K562 (cell line): Measurements from ENCODE around the gene ANO10. TPM values are rescaled to one million over a fixed set of nuclear protein-coding genes. Genes with fewer than 3 reads are reported as not detected.

Experiments used
- CREBBP ChIP-seq: IDR thresholded peaks from one replicate; pipeline ENCODE4 v1.6.1; 2012; ENCODE audit warnings: low read depth, mild to moderate bottlenecking, control low read depth, inconsistent platforms, low read length
- ZNF77 ChIP-seq: fragments of 250-450 bp; sonication (Bioruptor Pico); IDR thresholded peaks from 2 replicates; pipeline ENCODE4 v1.5.0; 2020
- polyA plus RNA-seq, 8 experiments: library from polyadenylated mRNA; depleted of rRNA in 4 of 8; stranded (reverse) in 5 of 8; unstranded in 3 of 8; fragments of >200 nt; fragmentation: Nextera tagmentation in 2 of 8; fragmentation: Illumina TruSeq in 1 of 8; extraction: Ambion mirVana in 2 of 8; extraction: Trizol in 1 of 8; gene quantifications; 2 replicates each; pipeline versions ENCODE4 v1.2.1 to v1.2.3, GENCODE V29; 2011 to 2014; ENCODE audit warnings: inconsistent platforms in 1 of 8, missing spikeins in 1 of 8
- total RNA-seq, 7 experiments: library from RNA; depleted of rRNA in 6 of 7; stranded (reverse); fragments of >200 nt in 6 of 7; fragmentation: Illumina TruSeq in 2 of 7; extraction: Trizol in 2 of 7; gene quantifications; 2 replicates each; pipeline versions ENCODE4 v1.2.1 to v1.2.3, GENCODE V29; 2011 to 2021; ENCODE audit warnings: low replicate concordance in 1 of 7
- TF ChIP-seq, protein P1 (sequence below), 2 experiments: fragments of 250-450 bp in 1 of 2; fragments of 450-650 bp in 1 of 2; sonication (Bioruptor Pico) in 1 of 2; IDR thresholded peaks; 2 replicates each; pipeline versions ENCODE4 v1.6.1 to v1.8.0; 2016 to 2021; ENCODE audit warnings: mild to moderate bottlenecking in 2 of 2, moderate library complexity in 2 of 2, missing compliant biosample characterization in 1 of 2, missing genetic modification characterization in 1 of 2
- TF ChIP-seq, protein P2 (sequence below): sonication (generic); formaldehyde crosslinking; IDR thresholded peaks from 2 replicates; pipeline ENCODE4 v1.5.0; 2020; ENCODE audit warnings: missing genetic modification reagents
- TF ChIP-seq, protein P3 (sequence below), 2 experiments: fragments of 450-650 bp in 1 of 2; sonication (generic) in 1 of 2; formaldehyde crosslinking in 1 of 2; IDR thresholded peaks; 2 replicates each; pipeline versions ENCODE4 v1.7.1 to v1.9.0; 2016 to 2022; ENCODE audit warnings: inconsistent platforms in 1 of 2, mild to moderate bottlenecking in 1 of 2, missing genetic modification reagents in 1 of 2
- TF ChIP-seq, protein P4 (sequence below), 2 experiments: fragments of 450-650 bp; formaldehyde crosslinking in 1 of 2; IDR thresholded peaks; 2 replicates each; pipeline versions ENCODE4 v1.4.0 to v1.6.1; 2014 to 2020; ENCODE audit warnings: mild to moderate bottlenecking in 2 of 2, borderline replicate concordance in 1 of 2, low read depth in 1 of 2

ANO10 gene
- total and polyA plus RNA-seq, 9 of the 15 experiments (the other 6 are each of a cell fraction or from before 2014, with no cell fraction given): 6.4 to 46.0 (median 32.3) TPM

DNA sequence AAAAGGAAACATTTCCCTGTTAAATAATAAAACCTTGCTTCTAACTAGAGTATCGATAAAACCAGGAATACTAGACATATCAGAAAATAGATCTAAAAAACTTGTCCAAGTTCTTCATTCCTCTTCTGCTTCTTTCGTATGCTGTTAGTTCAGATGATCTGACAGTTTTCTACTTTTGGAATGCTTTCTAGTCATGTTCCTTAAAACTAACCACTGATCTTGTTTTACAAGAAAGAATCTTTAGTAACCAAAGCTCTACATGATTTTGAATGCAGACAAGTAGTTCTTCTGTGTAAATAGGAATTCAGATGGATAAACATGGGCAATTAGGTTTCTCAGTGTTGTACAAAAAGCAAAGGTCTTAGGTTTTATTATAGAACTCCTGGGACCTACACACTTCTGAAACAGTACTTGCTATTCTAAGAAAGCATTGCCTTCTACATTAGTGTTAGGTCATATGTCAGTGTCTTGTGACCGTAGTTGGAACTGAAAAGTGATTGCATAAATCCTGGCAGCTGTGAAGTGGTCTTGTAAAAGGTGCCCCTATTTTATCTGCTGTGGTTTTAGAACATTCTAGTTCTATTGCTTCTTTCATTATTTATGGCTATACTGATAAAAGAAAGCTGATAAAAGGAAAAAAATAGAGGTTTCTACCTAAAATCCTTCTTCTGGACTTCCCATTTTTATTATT is 294.8 kb downstream of the ANO10 start (continued):
- TF ChIP-seq, protein P1, sequence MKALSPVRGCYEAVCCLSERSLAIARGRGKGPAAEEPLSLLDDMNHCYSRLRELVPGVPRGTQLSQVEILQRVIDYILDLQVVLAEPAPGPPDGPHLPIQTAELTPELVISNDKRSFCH (CRISPR knock-in tag; IDR thresholded peaks at IDR 0.05): no peak
- TF ChIP-seq, protein P1 (tag; IDR thresholded peaks at IDR 0.05): no peak
- TF ChIP-seq, protein P2, sequence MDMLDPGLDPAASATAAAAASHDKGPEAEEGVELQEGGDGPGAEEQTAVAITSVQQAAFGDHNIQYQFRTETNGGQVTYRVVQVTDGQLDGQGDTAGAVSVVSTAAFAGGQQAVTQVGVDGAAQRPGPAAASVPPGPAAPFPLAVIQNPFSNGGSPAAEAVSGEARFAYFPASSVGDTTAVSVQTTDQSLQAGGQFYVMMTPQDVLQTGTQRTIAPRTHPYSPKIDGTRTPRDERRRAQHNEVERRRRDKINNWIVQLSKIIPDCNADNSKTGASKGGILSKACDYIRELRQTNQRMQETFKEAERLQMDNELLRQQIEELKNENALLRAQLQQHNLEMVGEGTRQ: no peak
- no peak for TF ChIP-seq CREBBP
- no peak for TF ChIP-seq ZNF77
- TF ChIP-seq, protein P3, sequence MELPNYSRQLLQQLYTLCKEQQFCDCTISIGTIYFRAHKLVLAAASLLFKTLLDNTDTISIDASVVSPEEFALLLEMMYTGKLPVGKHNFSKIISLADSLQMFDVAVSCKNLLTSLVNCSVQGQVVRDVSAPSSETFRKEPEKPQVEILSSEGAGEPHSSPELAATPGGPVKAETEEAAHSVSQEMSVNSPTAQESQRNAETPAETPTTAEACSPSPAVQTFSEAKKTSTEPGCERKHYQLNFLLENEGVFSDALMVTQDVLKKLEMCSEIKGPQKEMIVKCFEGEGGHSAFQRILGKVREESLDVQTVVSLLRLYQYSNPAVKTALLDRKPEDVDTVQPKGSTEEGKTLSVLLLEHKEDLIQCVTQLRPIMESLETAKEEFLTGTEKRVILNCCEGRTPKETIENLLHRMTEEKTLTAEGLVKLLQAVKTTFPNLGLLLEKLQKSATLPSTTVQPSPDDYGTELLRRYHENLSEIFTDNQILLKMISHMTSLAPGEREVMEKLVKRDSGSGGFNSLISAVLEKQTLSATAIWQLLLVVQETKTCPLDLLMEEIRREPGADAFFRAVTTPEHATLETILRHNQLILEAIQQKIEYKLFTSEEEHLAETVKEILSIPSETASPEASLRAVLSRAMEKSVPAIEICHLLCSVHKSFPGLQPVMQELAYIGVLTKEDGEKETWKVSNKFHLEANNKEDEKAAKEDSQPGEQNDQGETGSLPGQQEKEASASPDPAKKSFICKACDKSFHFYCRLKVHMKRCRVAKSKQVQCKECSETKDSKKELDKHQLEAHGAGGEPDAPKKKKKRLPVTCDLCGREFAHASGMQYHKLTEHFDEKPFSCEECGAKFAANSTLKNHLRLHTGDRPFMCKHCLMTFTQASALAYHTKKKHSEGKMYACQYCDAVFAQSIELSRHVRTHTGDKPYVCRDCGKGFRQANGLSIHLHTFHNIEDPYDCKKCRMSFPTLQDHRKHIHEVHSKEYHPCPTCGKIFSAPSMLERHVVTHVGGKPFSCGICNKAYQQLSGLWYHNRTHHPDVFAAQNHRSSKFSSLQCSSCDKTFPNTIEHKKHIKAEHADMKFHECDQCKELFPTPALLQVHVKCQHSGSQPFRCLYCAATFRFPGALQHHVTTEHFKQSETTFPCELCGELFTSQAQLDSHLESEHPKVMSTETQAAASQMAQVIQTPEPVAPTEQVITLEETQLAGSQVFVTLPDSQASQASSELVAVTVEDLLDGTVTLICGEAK (IDR thresholded peaks at IDR 0.05): no peak
- TF ChIP-seq, protein P3 (CRISPR knock-in tag; IDR thresholded peaks at IDR 0.05): no peak
- TF ChIP-seq, protein P4, sequence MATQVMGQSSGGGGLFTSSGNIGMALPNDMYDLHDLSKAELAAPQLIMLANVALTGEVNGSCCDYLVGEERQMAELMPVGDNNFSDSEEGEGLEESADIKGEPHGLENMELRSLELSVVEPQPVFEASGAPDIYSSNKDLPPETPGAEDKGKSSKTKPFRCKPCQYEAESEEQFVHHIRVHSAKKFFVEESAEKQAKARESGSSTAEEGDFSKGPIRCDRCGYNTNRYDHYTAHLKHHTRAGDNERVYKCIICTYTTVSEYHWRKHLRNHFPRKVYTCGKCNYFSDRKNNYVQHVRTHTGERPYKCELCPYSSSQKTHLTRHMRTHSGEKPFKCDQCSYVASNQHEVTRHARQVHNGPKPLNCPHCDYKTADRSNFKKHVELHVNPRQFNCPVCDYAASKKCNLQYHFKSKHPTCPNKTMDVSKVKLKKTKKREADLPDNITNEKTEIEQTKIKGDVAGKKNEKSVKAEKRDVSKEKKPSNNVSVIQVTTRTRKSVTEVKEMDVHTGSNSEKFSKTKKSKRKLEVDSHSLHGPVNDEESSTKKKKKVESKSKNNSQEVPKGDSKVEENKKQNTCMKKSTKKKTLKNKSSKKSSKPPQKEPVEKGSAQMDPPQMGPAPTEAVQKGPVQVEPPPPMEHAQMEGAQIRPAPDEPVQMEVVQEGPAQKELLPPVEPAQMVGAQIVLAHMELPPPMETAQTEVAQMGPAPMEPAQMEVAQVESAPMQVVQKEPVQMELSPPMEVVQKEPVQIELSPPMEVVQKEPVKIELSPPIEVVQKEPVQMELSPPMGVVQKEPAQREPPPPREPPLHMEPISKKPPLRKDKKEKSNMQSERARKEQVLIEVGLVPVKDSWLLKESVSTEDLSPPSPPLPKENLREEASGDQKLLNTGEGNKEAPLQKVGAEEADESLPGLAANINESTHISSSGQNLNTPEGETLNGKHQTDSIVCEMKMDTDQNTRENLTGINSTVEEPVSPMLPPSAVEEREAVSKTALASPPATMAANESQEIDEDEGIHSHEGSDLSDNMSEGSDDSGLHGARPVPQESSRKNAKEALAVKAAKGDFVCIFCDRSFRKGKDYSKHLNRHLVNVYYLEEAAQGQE (IDR thresholded peaks at IDR 0.05; ENCODE audit: borderline replicate concordance): no peak
- TF ChIP-seq, protein P4 (CRISPR knock-in tag; IDR thresholded peaks at IDR 0.05; ENCODE audit: low read depth): no peak
